HG02571 (cell line): ENCODE data around the gene IGSF23.
"Not testable (repeated sequence)": the region's sequence is repeated elsewhere in the genome, so short reads cannot be mapped to it uniquely, and the experiment has no call there.

Source experiments
- ATAC-seq: cut with Tn5 transposase; IDR thresholded peaks from one replicate; pipeline ENCODE4 v1.9.1; 2021; ENCODE audit warnings: mild to moderate bottlenecking, moderate library complexity; ENCODE audit not compliant: unreplicated experiment

IGSF23 gene

GRCh38 chr19:44611812-44612295 lies 1.5 kb upstream of the IGSF23 start:
- no peak for ATAC-seq

GRCh38 chr19:44614313-44614712 lies 950 bp downstream of the IGSF23 start:
- no peak for ATAC-seq

- no peak for ATAC-seq
Observed at GRCh38 chr19:44615863-44616247, 2.5 kb downstream of the IGSF23 start.

- no peak for ATAC-seq
Observed at GRCh38 chr19:44617110-44617880, 3.9 kb downstream of the IGSF23 start.

GRCh38 chr19:44618640-44619357 lies 5.4 kb downstream of the IGSF23 start:
- ATAC-seq = no peak

GRCh38 chr19:44620667-44621066 lies 7.3 kb downstream of the IGSF23 start:
- ATAC-seq = no peak

- no peak for ATAC-seq
Observed at GRCh38 chr19:44621367-44621766, 8.0 kb downstream of the IGSF23 start.

GRCh38 chr19:44623080-44623479 lies 9.7 kb downstream of the IGSF23 start:
- no peak for ATAC-seq

- no peak for ATAC-seq
Observed at GRCh38 chr19:44623626-44624025, 10.3 kb downstream of the IGSF23 start.

- no peak for ATAC-seq
Observed at GRCh38 chr19:44624840-44625354, 11.5 kb downstream of the IGSF23 start.

- not testable (repeated sequence) for ATAC-seq
Observed at GRCh38 chr19:44625637-44626036, 12.3 kb downstream of the IGSF23 start.

GRCh38 chr19:44626048-44626624 lies 12.8 kb downstream of the IGSF23 start:
- ATAC-seq = no peak

GRCh38 chr19:44627631-44628030 lies 14.3 kb downstream of the IGSF23 start:
- no peak for ATAC-seq

- no peak for ATAC-seq
Observed at GRCh38 chr19:44628793-44629192, 15.4 kb downstream of the IGSF23 start.

- ATAC-seq = not testable (repeated sequence)
Observed at GRCh38 chr19:44631611-44632010, 18.2 kb downstream of the IGSF23 start.

GRCh38 chr19:44634058-44634457 lies 20.7 kb downstream of the IGSF23 start:
- not testable (repeated sequence) for ATAC-seq

GRCh38 chr19:44634785-44635184 lies 21.4 kb downstream of the IGSF23 start:
- no peak for ATAC-seq

- no peak for ATAC-seq
Observed at GRCh38 chr19:44635581-44636438, 22.4 kb downstream of the IGSF23 start.

- ATAC-seq = no peak
Observed at GRCh38 chr19:44636439-44637389, 23.4 kb downstream of the IGSF23 start.

- ATAC-seq = no peak
Observed at GRCh38 chr19:44637390-44637764, 24.0 kb downstream of the IGSF23 start.
